ENCODE results near the gene ACOT7.
"Not testable (repeated sequence)": the region's sequence is repeated elsewhere in the genome, so short reads cannot be mapped to it uniquely, and the experiment has no call there.

ACOT7 gene

DNA sequence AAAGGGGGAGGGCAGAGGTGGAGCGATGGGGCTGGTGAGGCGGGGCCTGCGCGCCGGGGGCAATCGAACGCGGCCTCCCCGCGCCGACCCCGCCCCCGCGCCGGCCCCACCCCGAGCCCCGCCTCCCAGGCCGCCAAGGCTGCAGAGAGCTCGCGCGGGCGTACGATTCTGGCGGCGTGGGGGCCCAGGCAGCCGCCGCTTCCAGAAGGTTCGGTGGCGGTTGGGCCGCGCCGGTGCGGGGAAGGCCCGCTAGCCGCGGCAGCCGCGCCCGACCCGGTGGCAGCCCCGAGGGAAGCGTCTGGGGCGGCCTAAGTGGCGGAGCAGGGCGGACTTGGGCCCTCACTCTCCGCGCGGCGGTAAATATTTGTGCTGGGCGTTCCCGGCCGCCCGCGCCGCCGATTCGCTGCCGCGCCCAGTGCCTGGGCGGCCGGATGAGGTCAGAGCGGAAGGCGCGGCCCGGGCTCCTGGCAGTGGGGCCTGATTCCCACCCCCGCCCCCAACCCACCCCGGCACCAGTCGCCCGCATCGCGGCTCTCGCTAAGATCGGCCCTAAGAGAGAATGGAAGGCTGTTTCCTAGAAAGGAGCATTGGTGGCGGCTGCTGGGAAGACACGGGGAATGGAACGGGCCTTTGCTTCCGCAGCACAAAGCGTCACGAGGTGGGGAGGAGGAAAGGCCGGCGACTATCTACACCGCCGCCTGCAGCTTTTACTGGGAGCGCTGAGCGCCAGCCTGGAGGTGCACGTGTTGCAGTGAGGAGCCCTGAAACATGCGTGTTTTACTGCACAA, at the start of gene ACOT7:
Gene ACOT7 (minus strand): TSS at position 368 of the 788 bp plus-strand sequence. CDS start 368 bp downstream, outside the sequence.
- no peak for DNase-seq (ENCODE audit: low read depth, low spot score)

DNA sequence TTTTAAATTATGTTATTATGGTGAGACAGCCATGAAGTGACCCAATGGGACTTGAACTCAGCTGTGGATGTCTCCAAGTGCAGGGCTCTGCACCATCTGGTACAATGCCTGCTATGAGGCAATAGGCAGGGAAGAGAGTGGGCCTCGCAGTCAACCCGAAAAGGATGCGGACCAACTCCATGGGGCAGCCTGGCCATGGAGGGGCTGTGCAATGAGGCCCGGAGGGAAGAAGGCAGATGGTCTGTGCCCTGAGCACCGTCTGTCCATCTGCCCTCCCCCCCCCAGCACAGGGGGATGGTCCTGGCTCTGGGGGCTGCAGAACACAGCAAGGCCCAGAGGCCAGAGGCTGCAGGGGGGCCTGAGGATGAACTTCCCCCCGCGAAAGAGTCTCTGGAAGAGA, 48.0 kb upstream of the ACOT7 start:
- DNase-seq (ENCODE audit: low read depth, low spot score), result no peak

GRCh38 chr1:6440198-6441126, 46.9 kb upstream of the ACOT7 start:
- DNase-seq (ENCODE audit: low read depth, low spot score), result no peak

DNA sequence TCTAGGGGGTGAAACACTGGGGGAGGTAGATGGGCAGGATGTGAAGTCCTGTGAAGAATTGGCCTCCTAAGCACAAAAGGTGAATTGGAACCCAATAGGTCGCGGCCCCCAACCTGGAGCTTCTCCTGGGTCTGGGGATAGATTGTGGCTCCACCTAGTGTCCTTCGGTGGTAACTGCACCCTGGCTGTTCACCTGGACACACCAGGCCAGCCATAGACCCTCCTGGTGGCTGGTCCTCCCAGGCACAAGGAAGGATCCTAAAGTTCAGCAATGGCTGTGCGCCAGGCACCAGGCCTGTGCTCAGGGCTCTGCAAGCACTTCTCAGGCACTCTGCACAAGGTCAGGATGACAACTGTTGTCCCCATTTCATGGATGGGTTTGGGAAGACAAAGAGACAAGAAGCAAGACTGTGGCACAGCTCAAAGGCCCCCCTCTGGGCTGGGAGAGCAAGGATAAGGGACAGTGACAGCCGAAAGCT, 44.5 kb upstream of the ACOT7 start:
- DNase-seq (ENCODE audit: low read depth, low spot score), result no peak

DNA sequence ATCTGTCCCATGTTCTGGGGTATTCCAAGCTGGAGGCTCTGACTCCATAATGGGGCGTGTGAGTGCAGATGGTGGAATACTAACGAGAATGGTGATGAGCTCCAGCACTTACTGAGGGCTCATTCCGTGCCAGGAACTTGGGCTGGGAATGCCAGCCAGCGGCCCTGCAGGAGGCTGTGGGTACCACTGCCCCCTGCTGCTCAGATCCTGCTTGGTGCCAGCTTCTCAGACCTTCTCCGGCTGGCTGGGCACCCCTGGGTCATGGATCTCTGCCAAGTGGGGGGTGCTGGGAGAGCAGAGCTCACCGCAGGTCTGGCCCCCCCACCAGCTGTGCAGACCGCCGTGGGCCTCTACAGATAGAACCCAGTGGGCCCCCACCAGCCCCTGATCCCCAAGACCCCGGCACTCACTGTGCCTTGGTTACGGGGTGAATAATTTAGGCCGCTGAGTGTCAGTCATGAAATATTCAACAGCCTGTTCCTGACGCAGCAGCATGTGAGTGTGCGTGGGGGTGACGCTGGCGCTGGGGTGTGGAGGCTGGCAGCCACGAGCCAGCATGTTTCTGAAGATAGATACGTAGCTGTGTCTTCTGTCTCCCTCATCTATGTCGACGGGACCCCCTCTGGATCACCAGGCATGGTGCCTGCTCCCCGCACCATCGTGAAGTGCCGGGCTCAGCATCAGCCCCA, 43.6 kb upstream of the ACOT7 start:
- DNase-seq (ENCODE audit: low read depth, low spot score), result not testable (repeated sequence)

DNA sequence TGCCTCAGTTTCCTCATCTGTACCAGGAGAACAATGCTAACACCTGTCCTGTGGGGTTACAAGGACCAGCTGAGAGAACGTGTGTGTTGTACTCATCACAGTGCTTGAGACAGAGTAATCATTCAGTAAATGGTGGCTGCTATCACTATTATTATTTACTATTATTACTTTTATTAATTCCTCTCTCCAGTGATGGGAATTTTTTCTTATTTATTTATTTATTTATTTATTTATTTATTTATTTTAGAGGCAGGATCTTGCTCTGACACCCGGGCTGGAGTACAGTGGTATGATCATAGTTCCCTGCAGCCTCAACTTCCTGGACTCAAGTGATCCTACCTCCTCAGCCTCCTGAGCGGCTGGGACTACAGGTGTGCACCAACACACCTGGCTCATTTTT, 42.7 kb upstream of the ACOT7 start:
- not testable (repeated sequence) for DNase-seq (ENCODE audit: low read depth, low spot score)

GRCh38 chr1:6435547-6435946, 42.0 kb upstream of the ACOT7 start:
- no peak for DNase-seq (ENCODE audit: low read depth, low spot score)

DNA sequence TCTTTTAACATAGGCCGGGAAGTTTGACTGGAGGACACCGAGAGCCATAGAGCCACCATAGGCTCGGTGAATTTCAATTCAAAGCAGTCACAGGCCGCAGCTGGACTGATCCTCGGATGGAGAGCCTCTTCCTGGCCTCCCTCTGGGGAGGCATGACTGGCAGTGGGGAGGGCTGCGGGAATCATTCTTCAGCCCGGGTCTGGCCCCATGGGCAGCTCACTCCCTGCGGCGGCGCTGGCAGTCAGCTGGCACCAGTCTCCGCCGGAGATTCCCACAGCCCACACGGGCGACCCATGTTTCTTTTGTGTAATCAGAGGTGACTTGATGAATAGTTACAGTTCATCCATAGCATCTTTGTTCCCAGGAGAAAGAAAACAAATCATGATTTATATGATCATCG, 41.6 kb upstream of the ACOT7 start:
- no peak for DNase-seq (ENCODE audit: low read depth, low spot score)

GRCh38 chr1:6434186-6434585, 40.6 kb upstream of the ACOT7 start:
- DNase-seq (ENCODE audit: low read depth, low spot score), result no peak

DNA sequence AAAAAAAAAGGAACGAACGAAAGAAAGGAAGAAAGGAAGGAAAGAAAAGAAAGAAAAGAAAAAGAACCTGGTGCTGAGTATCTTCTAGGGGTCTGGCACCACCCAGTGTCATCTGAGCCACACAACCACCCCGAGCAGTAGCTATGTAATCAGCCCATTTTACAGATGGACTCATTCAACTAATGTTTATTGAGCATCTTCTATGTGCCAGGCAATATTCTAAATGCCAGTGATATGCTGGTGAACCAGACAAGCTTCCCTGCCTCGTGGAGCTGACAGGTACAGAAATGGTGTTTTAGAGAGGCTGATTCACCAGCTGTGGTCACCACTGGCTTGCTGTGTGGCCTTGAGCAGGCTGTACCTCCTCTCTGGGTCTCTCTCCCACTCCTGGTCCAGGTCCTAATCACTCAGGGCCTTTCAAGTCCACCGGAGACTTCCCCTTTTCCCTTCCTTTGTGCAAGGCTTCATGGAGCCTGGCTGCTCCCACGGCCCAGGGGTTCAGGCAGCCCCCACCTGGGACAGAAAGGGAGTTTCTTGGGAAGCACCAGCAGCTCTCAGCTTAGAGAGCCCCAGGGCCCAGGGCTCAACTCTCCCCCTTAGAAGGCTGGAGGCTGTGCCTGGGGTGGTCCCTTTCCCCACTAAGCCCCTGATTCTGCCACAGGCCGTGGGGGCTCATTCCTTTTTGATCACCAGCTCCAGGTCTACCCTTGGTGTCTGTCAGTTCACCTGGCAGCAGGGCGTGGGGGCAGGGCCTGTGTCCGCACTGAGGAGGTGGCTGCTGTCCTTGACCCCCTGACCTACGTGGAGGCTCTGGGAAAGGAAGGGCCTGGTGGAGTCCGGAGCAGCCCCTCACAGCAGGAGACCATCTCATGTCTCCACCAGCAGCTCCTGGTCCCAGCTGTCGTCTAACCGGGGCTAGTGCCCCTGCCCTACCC, 38.3 kb upstream of the ACOT7 start:
- not testable (repeated sequence) for DNase-seq (ENCODE audit: low read depth, low spot score)

DNA sequence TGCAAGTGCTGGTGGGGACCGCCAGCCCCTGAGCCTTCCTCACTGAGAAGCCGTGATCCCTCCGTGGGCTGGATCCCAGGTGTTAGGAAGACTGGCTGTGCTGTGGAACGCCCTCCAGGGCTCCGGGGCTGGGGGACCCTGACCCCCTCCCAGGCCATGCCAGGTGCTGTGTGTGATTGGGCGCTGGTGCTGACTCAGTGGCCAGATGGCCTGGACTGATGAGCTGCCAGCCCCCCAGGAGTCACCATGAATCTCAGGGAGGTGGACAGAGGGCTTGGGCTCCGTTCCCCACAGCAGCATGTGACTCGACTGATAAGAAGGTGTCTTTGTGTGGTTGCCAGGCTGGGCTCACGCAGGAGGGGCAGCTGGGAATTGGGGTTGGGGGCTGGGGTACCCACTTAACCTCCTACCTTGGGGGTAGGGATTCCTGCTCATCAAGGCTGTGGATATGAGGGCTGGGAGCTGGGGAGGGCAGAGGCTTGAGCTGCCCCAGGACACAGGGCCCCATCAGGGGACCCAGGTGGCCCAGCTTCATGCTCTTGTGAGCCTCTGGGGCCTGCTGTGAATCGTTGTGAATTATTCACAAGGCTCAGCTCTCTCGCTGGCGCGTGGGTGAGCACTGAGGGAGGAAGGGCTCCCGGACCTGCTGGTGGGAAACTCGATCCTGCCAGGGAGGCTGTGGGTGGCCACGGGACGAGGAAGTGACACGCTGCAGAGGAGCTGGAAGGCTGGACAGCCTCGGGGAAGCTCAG, 36.3 kb upstream of the ACOT7 start:
- DNase-seq (ENCODE audit: low read depth, low spot score), result not testable (repeated sequence)

- not testable (repeated sequence) for DNase-seq (ENCODE audit: low read depth, low spot score)
Observed at GRCh38 chr1:6428453-6428852, 34.9 kb upstream of the ACOT7 start.

GRCh38 chr1:6427441-6428390, 34.1 kb upstream of the ACOT7 start:
- DNase-seq (ENCODE audit: low read depth, low spot score), result no peak

- DNase-seq (ENCODE audit: low read depth, low spot score), result no peak
Observed at GRCh38 chr1:6426972-6427350, 33.4 kb upstream of the ACOT7 start.

DNA sequence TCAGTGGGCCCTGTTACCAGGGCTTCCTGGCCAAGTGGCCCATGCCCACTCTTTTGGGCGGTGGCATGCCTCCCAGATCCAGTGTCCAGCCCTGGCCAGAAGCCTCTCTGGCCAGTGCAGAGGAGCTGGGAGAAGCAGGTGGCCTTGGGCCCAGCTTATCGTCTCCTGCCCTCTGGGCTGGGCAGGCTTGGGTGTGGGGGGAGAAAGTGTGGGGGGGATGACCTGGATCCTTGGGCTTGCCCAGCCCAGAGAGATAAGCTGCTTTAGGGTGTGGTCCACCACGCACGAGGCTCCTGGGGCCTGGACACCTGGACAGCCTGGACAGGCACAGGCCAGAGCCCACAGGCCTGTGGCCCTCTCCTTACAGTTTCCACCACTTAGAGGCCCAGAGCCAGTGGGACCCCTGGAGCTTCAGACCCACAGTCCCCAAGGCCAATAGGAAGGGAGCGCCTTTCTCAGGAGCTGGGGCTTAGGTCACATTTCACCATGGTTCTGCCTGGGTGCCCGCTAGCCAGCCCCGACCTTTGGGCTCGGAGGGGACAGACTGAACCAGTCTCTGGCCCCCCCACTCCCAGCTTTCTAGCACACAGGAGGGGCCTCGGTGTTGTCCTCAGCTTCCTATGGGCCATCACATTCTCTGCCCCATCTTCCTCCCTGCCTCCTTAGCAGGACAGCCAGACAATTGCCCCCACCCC, 32.9 kb upstream of the ACOT7 start:
- DNase-seq (ENCODE audit: low read depth, low spot score), result no peak

GRCh38 chr1:6425658-6426057, 32.1 kb upstream of the ACOT7 start:
- no peak for DNase-seq (ENCODE audit: low read depth, low spot score)

DNA sequence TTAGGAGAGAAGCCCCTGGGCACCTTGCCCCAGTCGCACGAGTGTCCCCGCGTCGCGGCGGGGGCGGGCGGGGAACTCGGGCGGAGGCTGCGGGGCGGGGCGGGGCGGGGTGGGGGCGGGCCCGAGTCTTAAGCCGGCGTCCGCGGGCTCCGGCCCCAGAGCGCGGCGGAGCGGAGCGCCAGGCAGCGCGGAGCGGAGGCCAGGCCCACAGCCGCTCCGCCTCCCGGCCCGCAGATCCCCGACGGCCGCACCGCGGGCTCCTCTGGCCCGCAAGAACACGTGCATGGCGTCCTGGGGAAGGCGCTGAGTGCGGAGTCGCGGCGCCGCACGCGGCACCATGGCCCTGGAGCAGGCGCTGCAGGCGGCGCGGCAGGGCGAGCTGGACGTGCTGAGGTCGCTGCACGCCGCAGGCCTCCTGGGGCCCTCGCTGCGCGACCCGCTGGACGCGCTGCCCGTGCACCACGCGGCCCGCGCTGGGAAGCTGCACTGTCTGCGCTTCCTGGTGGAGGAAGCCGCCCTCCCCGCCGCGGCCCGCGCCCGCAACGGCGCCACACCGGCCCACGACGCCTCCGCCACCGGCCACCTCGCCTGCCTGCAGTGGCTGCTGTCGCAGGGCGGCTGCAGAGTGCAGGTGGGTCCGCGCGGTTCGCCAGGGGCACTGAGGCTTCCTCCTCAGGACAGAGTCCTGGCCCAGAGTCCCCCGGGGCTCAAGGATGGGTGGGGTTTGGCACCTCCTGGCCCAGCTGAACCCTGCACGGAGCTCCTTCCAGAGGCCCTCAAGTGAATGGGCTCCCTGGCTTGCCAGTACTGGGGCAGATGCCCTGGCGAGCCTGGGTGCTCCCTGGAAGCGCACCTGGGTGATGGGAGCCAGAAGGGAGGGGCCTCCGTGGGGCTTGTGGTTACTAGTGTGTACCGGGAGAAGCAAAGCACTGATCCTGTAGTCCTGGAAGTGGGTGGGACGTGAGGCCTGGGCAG, 31.3 kb upstream of the ACOT7 start, which contains the start of gene ESPN:
Gene ESPN (plus strand): TSS at position 158 of the 975 bp plus-strand sequence. CDS start 180 bp downstream, at position 338.
- no peak for DNase-seq (ENCODE audit: low read depth, low spot score)

Measured in iPS DF 19.7 (cell line).